Activated CD4-positive, alpha-beta T cell treated with anti-CD3 and anti-CD28 coated beads for 48 hours (primary cell): ENCODE data around the gene CAPRIN1.

Experiments used
- DNase-seq: peaks from one replicate; pipeline ENCODE4 v3.0.0-alpha.2; 2020

Gene CAPRIN1

DNA sequence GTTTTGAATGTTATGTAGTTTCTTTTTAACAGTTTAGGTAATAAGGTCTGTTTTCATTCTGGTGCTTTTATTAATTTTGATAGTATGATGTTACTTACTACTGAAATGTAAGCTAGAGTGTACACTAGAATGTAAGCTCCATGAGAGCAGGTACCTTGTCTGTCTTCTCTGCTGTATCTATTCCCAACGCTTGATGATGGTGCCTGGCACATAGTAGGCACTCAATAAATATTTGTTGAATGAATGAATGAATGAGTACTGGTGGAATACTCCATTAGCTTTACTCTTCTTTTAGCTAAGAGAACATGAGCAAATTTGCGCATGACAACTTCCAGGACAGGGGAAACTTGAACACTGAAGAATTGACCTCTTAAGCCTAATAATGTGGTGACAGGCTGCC, 47.3 kb downstream of the CAPRIN1 start:
- no peak for DNase-seq

DNA sequence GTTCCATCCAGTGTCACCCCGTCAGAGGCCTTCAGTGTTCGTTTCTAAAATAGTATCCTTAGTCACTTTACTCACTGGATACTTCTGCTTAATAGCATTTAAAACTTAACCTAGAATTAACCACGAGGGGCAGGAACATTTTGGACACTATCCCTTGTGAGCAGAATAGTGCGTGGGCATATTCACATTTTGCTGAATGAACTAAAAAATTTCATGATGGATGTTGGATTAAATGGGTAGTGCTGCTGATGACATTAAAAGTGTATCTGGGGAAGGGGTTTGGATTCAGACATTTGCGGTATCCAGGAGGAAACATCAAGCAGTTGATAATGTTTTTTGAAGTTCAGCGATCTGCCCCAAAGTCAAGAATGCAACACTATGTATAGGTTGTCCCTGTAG, 53.1 kb downstream of the CAPRIN1 start:
- DNase-seq, result no peak

DNA sequence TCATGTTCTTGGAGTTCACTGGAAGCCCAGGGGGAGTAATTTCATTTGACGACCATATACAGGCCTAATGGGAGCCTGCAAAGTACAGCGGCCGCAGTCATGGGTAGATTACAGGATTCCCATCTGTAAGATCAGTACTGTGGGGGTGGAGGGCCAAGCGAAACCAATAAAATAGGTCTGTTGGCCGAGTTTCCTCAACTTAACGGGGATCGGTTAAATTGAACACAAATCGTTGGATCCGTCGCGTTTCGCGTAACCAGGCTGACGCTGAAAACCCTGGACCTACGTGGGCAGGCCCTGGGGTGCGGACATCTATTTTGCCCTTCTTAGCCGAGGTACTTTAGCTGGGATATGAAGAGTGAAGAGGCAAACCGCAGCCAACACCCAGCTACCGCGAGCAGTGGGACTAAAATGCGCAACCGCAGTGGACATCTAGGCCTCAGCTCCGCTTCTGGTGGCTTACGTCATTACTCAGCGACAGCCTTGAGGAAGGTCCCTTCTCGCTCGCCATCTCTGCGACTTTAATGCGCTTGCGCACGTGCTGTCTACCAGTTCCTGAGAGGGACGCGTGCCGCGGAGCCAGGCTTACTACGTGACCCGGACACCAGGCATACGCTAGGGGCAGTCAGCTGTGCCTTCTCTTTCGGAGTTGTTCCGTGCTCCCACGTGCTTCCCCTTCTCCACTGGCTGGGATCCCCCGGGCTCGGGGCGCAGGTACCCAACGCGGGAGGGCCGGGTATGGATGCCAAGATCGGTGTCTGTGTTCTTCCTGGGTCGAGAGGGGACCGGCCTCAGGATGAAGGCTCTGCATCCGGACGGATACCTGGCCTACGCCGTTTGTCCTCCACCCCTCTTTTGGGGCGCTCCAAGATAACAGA, 53.8 kb downstream of the CAPRIN1 start, which contains the start of gene NAT10:
NAT10 (plus strand) TSS at position 551 of the 878 bp plus-strand sequence. CDS start 2,597 bp downstream, outside the sequence.
- DNase-seq, result peak; percentile 98

DNA sequence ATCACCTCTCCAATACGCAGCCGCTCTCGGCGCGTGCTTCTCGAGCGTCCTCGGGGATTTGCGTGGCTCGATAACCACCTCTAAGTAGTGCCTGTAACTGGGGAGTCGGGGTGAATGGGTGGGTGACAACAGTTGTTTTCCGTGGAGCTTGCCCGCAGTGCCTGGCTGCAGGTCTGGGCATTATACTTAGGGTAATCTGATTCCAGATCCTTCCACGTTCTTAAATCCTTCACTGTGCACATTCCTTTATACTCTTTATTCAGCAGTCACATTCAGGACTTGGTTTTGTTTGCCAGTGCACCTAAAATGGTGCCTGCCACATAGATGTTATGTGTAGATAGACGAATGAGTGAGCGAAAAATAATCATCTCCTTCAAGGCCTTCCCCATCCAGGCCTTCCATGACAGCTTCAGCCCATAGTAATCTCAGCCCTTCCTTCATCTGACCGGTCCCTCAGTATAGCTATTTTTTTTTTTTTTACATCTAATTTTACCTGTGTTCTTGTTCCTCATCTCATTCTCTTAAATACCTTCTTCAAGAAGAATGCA, 54.5 kb downstream of the CAPRIN1 start:
- DNase-seq, result no peak

DNA sequence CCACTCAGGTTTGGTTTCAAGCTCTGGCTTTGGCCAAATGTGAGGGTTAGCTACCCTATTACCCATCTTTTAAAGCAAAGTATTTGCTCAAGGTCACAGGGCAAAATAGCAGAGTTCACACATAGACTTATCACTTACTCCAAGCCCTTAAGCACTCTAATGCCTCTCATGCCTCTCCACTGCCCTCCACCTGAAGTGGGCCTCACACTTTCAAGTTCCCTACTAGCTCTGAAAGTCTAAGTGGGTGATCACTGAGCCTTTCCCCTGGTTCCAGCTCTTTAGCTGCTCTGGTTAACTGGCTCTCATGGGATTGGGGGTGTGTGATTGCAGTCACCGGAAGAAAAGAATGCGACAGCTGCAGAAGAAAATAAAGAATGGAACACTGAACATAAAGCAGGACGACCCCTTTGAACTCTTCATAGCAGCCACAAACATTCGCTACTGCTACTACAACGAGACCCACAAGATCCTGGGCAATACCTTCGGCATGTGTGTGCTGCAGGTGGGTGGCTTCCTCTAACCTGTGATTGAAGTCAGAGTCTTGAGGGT, 60.3 kb downstream of the CAPRIN1 start:
- no peak for DNase-seq

DNA sequence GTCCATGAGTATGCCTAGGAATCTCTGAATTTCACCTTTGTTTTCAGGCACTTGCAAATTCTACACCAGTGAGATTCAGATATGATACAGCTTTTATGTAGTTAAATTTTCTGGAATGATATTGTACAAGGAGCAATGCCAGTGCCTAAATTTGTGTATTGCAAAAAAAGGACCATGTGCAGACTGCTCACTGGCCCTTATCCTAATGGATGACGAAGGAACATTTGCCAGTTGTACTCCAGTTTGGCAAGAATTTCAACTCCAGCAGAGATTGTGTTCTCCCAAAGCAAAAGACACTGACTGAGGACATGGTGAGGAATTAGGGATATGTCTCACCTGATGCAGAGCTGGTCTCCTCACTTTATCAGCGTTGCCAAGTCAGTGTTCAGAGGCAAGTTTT, 62.5 kb downstream of the CAPRIN1 start:
- DNase-seq, result no peak

DNA sequence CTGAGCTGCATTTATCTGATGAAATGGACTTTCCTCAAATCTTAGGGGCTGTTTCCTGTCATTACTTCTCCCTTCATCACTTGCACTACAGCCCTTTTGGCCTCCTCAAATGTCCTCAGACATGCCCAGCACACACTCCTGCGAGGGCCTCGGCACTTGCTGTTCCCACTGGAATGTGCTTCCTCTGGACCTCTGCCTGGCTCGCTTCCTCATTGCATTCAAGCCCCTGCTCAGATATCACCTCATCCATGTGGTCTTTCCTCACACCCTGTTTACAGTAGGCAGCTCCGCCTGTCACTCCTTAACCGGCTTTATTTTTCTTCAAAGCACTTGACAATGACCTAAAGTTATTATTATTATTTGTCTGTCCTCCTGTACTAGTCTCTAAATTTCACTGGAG, 62.9 kb downstream of the CAPRIN1 start:
- no peak for DNase-seq

DNA sequence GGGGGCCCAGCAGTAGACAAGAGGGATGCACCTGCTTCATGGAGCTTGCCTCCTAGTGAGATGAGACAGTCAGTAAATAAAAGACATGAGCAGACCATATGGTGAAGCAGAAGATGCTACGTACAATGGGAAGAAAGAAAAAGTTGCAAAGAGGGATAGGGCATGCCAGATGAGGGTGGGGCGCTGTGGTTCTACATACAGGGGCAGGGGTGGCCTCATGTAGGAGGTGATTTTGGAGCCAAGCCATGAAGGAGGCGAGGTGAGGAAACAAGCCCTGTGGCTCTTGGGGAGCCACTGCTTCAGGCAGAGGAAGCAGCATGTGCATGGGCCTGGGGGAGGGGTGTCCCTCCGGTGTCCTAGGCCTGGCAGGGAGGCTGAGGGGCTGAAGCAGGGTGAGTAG, 69.1 kb downstream of the CAPRIN1 start:
- DNase-seq, result no peak

DNA sequence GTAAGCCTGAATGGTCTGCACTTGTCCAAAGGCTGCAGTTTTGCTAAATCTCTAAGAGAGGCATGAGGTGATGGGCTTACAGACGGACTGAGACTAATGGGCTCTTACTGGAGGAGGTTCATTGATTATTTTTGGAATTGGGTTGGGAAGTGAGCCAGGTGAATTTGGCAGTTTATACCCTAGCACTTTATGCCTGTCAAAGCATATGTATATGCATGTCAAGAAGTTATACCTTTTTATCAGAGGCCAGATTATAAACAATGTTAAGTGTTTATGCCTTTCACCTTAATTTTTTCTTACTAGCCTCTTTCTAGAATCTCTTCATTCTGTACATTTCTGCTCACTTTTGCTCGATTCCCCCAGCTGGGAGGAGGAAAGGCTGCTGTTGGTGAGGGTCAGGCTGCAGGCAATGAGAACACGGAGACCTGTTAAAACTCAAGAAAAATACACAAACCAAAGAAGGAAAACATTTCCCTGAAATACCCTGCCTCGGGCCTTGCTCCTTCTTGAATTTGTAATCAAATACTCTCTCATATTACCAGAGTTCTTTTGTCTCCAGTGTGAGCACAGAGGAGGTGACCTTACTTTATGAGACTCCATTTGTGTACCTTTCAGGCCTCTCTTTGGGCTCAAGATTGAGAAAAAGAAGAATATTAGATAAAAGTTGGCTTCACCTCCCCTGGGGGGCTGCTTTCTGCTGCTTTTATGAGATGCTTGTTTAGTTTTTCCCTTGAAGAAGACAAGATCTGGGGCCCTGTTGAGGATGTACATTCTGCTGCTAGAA, 73.5 kb downstream of the CAPRIN1 start:
- DNase-seq, result no peak

DNA sequence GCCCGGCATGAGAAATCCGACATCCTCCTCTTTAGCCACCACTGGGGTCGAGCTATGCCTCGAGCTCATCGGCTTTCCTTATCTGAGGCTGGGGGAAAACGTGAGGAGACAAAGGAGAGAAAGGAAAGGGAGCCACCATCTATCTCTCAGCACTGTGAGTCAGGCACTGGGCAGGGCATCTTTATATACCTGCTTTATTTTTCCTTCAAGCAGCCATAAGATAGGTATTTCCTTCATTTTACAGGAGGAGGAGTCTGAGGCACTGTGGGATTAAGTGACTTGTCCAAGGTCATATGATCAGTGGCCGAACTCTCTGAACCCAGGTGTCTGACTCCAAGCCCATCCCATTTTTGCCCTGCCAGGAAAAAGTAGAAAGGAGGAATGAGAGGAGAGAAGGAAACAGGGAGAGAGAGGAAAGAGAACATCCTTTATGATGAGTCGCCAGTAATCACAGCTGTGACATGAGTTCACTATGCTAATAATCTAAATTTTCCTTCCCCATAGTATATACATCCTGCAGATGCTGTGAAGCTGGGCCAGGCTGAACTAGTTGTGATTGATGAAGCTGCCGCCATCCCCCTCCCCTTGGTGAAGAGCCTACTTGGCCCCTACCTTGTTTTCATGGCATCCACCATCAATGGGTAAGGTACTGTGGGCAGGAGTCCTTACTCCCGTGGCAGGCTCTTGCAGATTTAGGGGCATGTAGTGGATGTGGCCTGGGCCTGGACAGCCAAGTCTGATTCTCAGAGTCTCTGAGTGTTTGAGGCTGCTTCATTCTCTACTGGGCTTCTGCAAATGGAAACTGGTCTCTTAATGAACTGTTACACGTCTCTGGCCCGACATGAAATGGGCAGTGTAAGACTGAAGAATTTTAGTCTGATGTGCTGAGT, 75.7 kb downstream of the CAPRIN1 start:
- DNase-seq, result no peak

DNA sequence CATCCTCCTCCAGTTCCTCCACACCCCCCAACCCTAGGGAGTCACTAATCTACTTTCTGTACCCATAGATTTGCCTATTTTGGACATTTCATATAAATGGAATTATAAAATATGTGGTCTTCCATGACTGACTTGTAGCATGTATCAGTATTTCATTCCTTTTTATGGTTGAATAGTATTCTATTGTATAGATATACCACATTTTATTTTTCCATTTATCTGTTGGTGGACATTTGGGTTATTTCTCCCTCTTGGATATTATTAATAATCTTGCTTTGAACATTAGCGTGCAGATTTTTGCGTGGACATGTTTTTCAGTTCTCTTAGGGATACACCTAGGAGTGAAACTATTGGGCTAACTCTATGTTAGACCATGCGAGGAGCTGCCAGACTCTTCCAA, 77.3 kb downstream of the CAPRIN1 start:
- DNase-seq, result no peak

DNA sequence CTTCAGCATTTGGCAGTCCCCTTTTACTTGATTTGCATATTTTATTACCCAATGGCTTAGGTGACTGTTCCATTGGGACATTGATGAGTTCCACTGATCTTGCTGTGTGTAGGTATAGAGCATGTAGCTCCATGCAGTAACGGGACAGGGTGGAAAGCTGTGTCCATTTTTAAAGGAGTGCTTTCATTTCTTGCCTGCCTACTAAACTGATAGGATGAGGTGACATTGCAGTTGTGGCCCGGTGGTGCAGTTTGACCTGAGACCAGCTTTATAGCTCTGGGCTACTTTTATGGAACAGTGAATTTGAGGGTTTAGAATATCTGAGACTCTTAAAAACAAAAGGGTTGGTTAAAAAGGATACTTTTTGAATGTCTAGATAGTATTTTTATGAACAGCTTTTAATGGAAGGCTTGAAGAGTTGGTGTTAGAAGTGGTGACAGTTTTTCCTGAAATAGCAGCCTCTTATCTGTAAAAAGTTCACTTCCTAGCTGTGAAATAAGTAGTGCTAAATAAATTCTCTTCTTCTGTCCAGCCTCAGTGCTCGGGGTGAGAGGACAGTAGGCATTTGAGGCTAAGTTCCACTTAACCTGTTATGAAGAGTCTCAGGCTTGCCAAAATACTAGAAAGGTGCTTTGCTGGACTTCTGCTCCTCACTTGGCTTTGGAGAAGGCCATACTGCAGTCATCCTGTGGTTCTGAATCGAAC, 80.9 kb downstream of the CAPRIN1 start:
- DNase-seq, result no peak

DNA sequence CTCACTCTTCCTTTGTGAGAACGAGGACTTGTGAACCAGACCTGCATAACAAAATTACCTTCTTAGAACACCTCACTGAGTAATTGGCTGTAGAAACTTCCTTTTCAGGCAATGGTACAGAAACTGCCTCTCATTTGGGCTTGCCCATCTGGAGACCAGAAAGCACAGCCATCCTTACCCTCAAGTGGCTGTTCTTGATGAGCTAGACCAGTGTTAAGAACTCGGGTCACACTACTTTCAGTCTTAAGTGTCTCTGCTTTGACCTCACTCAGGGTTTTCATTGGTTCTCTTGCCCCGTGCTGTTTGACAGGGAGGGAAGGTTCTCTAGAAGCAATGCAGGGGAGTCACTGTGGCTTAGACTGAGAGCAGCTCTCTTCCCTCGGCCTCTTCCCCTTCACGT, 83.2 kb downstream of the CAPRIN1 start:
- no peak for DNase-seq

DNA sequence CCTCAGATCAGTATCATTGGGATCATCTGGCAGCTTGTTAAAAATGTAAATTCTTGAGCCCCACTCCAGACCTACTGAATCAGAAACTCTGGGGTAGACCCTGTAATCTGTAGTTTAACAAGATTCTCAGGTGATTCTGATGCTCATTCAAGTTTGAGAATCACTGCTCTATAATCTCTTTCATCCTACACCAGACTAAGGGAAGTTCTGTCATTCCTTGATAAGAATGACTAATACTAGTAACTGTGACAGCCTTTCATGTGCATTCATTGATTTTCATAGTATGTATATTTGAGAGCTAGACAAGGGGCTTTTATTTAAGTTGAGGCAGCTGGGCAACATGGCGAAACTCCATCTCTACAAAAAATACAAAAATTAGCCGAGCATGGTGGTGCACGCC, 83.9 kb downstream of the CAPRIN1 start:
- no peak for DNase-seq

DNA sequence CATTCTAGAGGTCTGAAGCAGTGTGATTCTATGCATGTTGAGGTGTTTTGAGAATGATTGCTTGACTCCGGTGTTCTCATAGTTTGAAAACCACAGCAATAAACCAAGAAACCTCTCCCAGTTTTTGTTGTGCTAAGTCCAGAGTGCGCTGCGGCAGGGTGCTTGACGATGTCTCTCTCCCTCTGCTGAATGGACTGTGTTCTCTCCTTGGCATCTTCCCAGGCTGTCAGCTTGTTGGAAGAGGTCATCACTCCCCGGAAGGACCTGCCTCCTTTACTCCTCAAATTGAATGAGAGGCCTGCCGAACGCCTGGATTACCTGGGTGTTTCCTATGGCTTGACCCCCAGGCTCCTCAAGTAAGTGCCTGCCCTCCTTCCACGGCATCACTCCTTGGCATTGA, 84.9 kb downstream of the CAPRIN1 start:
- DNase-seq, result no peak

DNA sequence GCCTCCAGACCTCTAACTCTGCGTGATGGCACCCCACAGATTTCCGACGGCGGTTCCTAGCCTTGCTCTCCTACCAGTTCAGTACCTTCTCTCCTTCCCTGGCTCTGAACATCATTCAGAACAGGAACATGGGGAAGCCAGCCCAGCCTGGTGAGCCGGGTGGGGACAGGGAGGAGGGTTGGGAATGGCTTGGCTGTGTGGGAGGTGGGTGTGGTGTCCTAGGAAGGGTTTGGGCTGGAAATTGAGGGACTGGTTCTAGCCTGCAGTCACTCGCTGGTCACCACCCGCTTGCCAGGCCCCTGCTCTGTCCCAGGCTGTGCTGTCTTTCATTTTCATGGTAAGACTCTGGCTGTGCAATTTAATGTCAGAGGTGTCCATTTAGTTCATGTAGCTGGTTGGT, 87.8 kb downstream of the CAPRIN1 start:
- DNase-seq, result no peak

DNA sequence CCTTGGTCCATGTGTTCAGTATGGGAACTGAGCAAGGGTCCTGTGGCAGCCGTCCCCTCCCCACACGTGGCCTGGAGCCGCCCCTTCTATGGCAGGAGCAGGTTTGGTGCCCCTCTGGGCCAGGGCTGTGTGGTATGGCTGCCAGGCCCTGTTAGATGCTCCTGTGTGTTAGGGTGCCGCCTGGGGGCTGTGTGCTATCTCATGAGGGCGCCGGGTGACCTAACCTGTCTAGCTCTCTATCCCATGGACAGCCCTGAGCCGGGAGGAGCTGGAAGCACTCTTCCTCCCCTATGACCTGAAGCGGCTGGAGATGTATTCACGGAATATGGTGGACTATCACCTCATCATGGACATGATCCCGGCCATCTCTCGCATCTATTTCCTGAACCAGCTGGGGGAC, 88.6 kb downstream of the CAPRIN1 start:
- DNase-seq, result no peak

DNA sequence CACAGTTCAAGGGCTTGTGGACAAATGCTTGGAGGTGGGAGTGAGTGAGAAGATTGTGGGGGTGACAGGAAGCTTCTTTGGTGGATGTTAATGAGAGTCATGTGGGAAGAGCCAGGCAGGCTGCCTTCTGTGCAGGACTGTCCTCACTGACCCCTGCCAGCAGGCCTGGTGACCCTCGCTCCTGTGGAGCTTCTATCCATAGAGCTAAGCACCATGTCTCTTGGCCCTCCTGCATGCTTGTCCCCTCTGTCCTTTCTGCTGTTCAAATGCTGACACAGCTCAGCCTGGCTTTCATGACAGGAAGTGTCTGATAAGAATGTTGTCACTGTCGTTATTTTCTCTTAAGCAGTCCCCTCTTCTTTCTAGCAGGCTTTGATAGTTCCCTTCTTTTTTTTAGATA, 91.5 kb downstream of the CAPRIN1 start:
- no peak for DNase-seq

DNA sequence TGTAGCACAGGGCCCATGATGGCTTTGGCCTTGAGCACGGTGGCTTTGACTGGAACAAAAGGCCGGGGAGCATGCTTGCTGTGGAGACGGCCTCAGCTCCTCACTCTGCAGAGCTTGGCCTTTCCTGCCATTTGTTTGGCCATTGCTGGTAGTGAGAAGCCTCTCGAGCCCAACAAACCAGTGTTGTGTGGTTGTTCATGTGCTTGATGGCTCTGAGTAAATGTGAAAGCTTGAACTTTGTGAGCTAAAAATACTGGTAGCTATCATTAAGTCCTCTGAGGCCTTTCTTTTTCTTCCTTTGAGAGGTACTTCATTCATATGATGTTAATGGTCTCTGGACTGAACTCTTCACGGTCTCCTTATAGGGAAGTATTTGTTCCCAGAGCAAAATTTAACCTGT, 93.5 kb downstream of the CAPRIN1 start:
- no peak for DNase-seq

DNA sequence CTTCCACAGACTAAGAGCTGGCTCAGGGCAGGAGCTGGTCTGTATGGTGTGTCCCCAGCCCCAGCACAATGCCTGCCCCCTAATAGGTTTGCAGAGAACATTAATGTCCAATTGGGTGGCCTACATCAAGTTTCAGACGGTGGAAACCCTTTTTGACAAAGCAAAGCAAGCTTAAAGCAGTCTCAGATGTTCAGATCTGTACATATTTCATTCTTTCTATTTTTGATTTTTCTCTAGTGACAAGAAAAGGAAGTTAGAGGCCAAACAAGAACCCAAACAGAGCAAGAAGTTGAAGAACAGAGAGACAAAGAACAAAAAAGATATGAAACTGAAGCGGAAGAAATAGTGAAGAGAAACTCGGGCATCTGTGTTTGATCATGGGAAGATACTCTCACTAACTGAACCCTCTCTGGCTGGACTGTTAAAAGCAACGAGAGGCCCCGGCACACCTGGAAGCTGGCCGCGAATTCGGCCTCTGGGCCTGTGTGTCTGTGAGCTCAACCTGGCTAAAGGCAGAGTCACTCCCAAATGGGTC, 94.4 kb downstream of the CAPRIN1 start:
- DNase-seq, result no peak

DNA sequence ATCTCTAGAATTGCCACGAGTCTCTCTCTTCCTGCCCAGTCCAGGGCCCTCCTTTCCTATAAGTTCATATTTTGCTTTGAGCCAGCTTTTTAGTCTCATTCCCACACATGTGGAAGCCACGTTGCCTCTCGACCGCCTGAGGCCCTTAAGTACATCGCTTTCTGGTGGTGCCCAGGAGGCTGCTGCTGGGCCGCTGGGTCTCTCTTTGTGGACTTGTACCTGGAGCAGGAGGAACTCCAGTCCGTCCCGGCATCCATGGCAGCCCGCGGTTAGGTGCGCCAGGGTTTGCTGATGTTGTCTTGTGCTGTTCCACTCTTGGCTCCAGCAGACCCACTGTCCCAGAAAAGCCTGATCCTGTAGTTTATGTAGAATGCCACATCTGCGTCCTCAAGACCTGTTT, 94.9 kb downstream of the CAPRIN1 start:
- no peak for DNase-seq

DNA sequence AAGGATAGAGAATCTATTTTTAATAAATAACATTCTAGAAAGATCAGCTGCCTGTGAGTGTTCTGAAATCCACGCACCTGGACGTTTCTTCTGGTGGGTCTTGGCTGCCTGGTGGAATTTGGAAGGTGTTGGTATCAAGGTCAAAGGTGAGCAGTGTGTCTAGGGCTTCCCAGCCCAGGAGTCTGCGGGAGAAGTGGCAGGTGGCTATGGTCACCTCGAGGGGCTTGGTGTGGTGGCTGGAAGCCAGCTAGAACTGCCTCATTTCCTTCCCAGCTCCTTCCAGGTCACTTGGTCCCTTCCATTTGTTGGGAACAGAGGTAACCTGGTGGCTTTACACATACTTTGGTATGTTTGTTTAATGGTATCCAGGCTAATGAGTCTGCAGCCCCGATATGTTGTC, 95.3 kb downstream of the CAPRIN1 start:
- DNase-seq, result no peak
